Astrocyte of the spinal cord (primary cell): ENCODE results near the gene HCRT.
A peak's percentile ranks its signal among the peaks of the same experiment; 100 is the strongest.

Experiments
- DNase-seq: peaks from one replicate; pipeline ENCODE4 v3.0.0; 2011; ENCODE audit warnings: low read depth, low spot score
- H3K4me3 ChIP-seq: 2 replicates; pipeline ENCODE4 v1.5.1; 2011; ENCODE audit warnings: low read depth, mild to moderate bottlenecking, low read length, moderate library complexity
- CTCF ChIP-seq: IDR thresholded peaks from 2 replicates; pipeline ENCODE4 v1.5.1; 2012; ENCODE audit warnings: low read depth, mild to moderate bottlenecking, low read length, inconsistent platforms
- in situ Hi-C: cut with HindIII; loops from 2 replicates; pipeline ENCODE4 v1.10.0; 2017; ENCODE audit warnings: low sequenced_read_pairs

The HCRT gene

GRCh38 chr17:42198897-42199296, 13.6 kb upstream of the HCRT start:
- no peak for TF ChIP-seq CTCF
- DNase-seq: no peak
- in situ Hi-C loops: no loop called here
- no peak overlapping the region for H3K4me3 ChIP-seq

- no peak for TF ChIP-seq CTCF
- no peak overlapping the region for H3K4me3 ChIP-seq
- DNase-seq: no peak
- in situ Hi-C loops: no loop called here
These were observed 12.4 kb upstream of the HCRT start for GRCh38 chr17:42197564-42198156.

GRCh38 chr17:42193969-42194899, 9.0 kb upstream of the HCRT start, which contains the start of gene GHDC:
Gene GHDC, minus strand, starts transcription at chr17:42194494. Its CDS starts 913 bp downstream, at chr17:42193581.
- H3K4me3 ChIP-seq: peak within 1 kb of the TSS; percentile 61
- in situ Hi-C loops: no loop called here
- DNase-seq: peak; percentile 67
- no peak for TF ChIP-seq CTCF

- peak overlapping the region; percentile 61 for H3K4me3 ChIP-seq
- in situ Hi-C loops: no loop called here
- DNase-seq: no peak
- TF ChIP-seq CTCF: no peak
These were observed 8.1 kb upstream of the HCRT start for GRCh38 chr17:42193216-42193968.

GRCh38 chr17:42192189-42193126, 7.2 kb upstream of the HCRT start:
- in situ Hi-C loops: no loop called here
- H3K4me3 ChIP-seq: no peak overlapping the region
- DNase-seq: no peak
- TF ChIP-seq CTCF: no peak
